Transverse colon (tissue), 3 donors: ENCODE measurements around the gene ANKRD44.

Experiments used
- CTCF ChIP-seq, 5 experiments: fragments of 200-600 bp in 3 of 5; fragments of 450-650 bp in 2 of 5; sonication (generic) in 3 of 5; IDR thresholded peaks; 1 replicate in 2 of 5; 2 replicates in 3 of 5; pipeline ENCODE4 v1.5.1; 2016 to 2017; ENCODE audit warnings: antibody characterized with exemption in 5 of 5, inconsistent platforms in 3 of 5, mild to moderate bottlenecking in 2 of 5, moderate library complexity in 1 of 5
- EP300 ChIP-seq: sonication (generic); formaldehyde crosslinking; IDR thresholded peaks from one replicate; pipeline ENCODE4 v1.6.1; 2017; ENCODE audit warnings: antibody characterized with exemption, low read depth

- TF ChIP-seq EP300 (no peak), CTCF (IDR thresholded peaks at IDR 0.05) (no peak)
Measured at GRCh38 chr2:197181491-197181890, 129.1 kb downstream of the ANKRD44 start.
